Ramos (cell line): ENCODE data around the gene NR1H3.

Experiments used
- in situ Hi-C: fragments of 300-500 bp; cut with MboI; formaldehyde crosslinking; loops from one replicate; pipeline ENCODE4 v1.14.3; 2022; ENCODE audit warnings: low sequenced_read_pairs; ENCODE audit not compliant: unreplicated experiment

The NR1H3 gene

GRCh38 chr11:47243454-47243853 is 14.3 kb upstream of the NR1H3 start:
- in situ Hi-C loops, result no loop called here

GRCh38 chr11:47244448-47245350 is 13.1 kb upstream of the NR1H3 start:
- in situ Hi-C loops, result loop anchor here (5.0 kb wide), 1 partner anchor 67 kb away; the partner anchor contains the start of gene ARFGAP2

DNA sequence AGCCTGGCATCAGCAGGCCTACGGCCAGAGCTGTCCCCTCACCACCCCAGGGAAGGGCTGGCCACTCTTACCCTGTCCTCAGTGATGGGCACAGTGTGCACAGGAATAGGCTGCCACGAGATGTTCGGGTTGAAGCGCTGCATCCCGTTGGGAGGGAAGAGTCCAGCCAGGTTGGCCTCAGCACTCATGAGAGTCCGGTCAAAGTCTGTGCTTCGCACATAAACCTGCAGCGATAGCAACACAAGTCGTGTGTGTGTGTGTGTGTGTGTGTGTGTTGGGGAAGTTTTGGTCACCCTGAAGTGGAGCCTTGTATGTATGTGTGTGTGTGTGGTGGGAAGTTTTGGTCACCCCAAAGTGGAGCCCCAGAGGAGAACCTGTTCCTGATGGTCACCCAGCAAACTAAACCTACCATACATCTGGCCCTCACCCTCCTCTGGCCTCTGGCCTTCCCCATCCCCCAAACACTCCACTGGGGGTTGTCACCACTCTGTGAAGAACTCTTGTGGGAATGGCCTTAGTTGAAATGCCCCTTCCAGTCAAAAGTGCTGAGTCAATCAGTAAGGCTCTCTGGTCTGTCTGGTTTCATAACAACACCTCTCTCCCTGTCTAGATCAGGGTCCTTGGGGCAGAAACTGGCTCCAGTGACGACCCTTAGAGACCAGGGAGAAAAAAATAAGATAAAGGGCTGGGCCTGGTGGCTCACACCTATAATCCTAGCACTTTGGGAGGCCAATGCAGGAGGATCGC is 12.0 kb upstream of the NR1H3 start:
- in situ Hi-C loops, result loop anchor here (5.0 kb wide), 1 partner anchor 68 kb away; the partner anchor contains the start of gene ARFGAP2

GRCh38 chr11:47247502-47247901 is 10.3 kb upstream of the NR1H3 start:
- in situ Hi-C loops, result loop anchor here (5.0 kb wide), 1 partner anchor 70 kb away; the partner anchor contains the start of gene ARFGAP2

DNA sequence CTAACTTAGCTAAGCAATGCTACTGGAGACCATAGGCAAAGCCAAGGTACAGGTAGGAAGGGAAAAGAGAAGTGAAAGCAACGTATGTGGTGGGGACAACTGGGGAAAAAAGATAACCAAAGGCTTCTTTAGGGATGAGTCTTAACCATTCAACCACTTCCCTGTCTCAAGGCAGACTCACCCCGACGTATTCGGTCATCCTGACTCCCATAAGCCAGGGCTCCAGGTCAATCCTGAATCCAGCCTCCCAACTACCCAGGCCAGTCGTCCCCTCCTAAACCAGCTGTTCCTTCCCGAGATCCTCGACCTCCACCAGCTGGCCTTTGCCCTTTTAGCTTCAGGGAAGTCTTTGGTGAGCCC is 9.5 kb upstream of the NR1H3 start:
- in situ Hi-C loops, result loop anchor here (5.0 kb wide), 1 partner anchor 71 kb away; the partner anchor contains the start of gene ARFGAP2

- in situ Hi-C loops, result loop anchor here (5.0 kb wide), 1 partner anchor 72 kb away; the partner anchor contains the start of gene ARFGAP2
Observed at GRCh38 chr11:47248664-47249377, 9.0 kb upstream of the NR1H3 start, which contains the start of gene ACP2. Gene ACP2, minus strand, starts transcription at chr11:47248814. Its CDS starts 25 bp downstream, at chr11:47248789.

DNA sequence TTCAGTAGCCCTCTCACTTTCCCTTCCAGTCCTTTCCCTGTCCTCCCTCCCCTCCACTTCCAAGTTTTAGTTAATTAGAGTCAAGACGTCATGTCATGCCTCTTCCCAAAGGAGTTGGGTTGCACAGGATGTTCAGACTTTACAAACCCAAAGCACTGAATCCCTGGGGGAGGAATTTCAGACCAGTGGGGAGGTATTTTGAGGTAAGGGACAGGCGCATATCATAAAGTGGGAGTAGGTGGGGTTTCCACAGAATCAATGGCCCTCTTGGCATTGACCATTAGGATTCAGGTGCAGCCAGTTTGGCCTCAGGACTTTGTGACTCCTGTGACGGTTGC is 8.4 kb upstream of the NR1H3 start:
- in situ Hi-C loops, result loop anchor here (5.0 kb wide), 1 partner anchor 72 kb away; the partner anchor contains the start of gene ARFGAP2

GRCh38 chr11:47251751-47252150 is 6.0 kb upstream of the NR1H3 start:
- in situ Hi-C loops, result no loop called here

- in situ Hi-C loops, result no loop called here
Observed at GRCh38 chr11:47253660-47254059, 4.1 kb upstream of the NR1H3 start.

DNA sequence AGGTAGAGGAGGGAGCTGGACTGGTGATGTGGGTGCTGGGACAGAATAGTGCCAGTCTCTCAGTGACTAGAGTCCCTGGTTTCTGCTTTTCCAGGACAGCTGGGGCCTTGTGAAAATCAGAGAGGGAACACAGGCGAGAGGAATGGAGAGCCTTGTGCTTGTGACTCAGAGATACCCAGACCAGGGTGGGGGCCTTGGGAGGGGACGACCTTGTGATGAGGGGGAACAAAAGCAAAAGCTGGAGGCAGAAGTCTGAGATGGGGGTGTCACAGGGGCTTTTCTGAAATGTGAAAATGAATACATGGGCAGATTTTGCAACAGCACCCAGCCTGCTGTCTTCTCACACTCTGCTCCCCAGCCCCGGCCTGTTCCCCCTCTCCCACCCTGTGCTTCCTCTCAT is 3.4 kb upstream of the NR1H3 start:
- in situ Hi-C loops, result no loop called here

- in situ Hi-C loops, result no loop called here
Observed at GRCh38 chr11:47256374-47256773, 1.4 kb upstream of the NR1H3 start.

DNA sequence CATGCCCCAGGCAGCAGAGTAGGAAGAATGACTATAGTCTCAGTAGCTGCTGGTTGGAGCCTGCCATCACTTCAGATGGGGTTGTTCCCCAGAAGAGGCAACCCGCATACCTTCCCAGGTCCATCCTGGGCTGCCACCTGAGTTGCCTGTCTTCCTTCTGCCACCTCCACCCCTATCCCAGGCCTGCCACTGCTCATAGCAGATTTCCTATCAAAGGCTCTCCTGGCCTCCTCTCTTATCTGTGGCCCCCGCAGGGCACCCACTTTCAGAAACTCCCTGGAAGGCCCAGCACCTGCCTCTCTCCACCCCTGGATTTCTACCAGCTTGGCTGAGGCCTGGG is 649 bp upstream of the NR1H3 start:
- in situ Hi-C loops, result no loop called here

- in situ Hi-C loops, result no loop called here
Observed at GRCh38 chr11:47258317-47258902, 614 bp downstream of the NR1H3 start.

- in situ Hi-C loops, result no loop called here
Observed at GRCh38 chr11:47259232-47259977, 1.6 kb downstream of the NR1H3 start.

DNA sequence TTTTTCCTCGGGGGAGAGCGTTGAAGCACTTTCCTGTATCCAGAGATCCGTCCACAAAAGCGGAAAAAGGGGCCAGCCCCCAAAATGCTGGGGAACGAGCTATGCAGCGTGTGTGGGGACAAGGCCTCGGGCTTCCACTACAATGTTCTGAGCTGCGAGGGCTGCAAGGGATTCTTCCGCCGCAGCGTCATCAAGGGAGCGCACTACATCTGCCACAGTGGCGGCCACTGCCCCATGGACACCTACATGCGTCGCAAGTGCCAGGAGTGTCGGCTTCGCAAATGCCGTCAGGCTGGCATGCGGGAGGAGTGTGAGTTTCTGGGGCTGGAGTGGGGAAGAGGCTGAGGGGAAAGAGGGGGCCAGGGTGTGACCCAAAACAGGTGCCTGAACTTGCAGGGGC is 2.6 kb downstream of the NR1H3 start:
- in situ Hi-C loops, result no loop called here

DNA sequence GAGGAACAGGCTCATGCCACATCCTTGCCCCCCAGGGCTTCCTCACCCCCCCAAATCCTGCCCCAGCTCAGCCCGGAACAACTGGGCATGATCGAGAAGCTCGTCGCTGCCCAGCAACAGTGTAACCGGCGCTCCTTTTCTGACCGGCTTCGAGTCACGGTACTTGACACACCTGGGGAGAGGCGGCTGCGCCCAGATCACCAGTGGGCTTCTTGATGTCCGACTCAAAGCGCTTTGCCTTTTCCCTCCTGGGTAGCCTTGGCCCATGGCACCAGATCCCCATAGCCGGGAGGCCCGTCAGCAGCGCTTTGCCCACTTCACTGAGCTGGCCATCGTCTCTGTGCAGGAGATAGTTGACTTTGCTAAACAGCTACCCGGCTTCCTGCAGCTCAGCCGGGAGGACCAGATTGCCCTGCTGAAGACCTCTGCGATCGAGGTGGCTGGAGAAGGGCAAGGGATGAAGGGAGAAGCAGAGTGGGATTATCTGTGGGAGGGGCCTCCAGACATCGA is 3.5 kb downstream of the NR1H3 start:
- in situ Hi-C loops, result no loop called here

DNA sequence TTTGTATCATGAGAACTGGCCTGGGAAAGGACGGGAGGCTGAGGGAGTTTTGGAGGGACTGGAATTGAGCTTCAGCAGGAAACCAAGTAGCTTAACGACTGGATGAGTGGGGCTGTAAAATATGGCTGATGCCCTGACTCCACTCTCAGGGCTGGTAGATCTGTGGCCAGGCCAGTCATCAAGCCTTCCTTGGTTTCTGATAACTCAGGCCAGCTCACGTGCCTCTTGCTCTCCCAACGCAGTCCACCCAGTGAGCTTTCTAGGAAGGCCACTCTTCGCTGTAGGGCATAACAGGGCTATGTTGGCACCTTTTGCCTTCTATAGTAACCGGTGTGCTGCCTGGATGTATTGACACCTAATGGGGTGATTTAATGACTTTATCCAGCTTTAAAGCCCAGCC is 6.3 kb downstream of the NR1H3 start:
- in situ Hi-C loops, result no loop called here

- in situ Hi-C loops, result no loop called here
Observed at GRCh38 chr11:47264521-47264920, 6.7 kb downstream of the NR1H3 start.

DNA sequence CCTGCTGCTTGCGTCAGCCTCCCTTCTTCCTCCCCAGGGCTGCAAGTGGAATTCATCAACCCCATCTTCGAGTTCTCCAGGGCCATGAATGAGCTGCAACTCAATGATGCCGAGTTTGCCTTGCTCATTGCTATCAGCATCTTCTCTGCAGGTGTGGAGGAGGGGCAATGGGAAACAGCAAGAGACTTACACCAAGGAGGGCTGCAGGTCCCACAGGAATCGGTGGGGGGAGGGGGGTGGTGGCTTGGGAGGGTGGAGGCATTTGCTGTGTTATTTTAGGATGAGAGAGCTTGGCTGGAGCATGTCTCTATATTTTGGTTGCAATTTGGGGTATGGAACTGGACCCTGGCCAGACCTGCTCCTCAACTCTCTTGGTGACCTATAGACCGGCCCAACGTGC is 10.1 kb downstream of the NR1H3 start:
- in situ Hi-C loops, result no loop called here
